HG03097 (cell line): ENCODE data around the gene ADGRD2.

ENCODE experiments used
- ATAC-seq: cut with Tn5 transposase; IDR thresholded peaks from one replicate; pipeline ENCODE4 v1.9.1; 2021; ENCODE audit not compliant: unreplicated experiment, low FRiP score

ADGRD2 gene

DNA sequence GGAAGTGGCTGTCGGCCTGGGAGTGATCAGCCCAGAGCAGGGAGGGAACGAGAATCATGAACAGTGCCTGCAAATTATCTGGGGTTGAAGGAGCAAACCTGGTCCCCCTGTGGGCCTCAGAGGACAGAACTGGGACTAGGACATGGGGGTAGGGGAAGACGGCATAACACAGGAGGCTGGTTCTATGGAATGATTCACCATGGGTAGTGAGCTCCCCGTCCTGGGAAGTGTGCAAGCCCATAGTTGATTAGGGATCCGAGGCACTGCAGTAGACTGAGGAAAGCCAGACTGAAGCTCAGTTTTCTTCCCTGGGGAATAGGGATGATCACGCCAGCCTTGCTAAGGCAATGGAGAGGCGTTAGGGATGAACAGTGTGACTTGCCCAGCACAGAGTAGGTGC is 5.6 kb downstream of the ADGRD2 start:
- ATAC-seq: no peak

DNA sequence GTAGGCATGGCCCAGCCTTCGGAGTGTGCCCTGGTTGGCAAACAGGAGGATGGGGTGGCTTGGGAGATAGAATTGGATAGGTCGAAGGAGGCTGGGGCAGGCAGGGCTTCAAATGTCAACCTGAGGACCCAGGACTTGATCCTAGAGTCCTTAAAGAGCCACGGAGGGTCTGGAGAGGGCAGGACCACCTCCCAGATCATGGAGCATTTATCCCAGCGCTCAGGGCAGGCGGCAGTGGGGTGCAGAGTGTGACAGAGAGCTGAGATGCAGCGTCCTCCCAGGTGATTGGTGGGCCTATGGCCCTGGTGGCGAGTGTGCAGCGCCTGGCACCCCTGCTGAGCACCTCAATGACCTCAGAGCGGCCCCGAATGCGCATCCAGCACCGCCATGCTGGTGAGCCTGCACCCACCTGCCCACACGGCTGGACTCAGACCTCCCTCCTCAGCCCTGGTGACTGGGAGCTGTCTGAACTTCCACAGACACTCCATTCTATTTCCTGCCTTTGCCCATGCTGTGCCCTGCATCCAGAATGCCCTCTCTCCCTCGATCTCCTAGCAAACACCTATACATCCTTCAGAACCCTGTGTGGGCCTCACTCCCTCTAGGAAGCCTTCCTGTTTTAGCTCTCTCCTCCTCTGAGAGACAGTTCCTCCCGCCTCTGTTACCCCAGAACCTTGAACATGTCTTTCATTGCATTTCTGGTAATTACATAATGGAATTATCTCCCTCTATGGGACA is 6.3 kb downstream of the ADGRD2 start:
- no peak for ATAC-seq

GRCh38 chr9:124457079-124457886 is 7.0 kb downstream of the ADGRD2 start:
- no peak for ATAC-seq

- ATAC-seq: no peak
Observed at GRCh38 chr9:124457887-124458431, 7.7 kb downstream of the ADGRD2 start.

DNA sequence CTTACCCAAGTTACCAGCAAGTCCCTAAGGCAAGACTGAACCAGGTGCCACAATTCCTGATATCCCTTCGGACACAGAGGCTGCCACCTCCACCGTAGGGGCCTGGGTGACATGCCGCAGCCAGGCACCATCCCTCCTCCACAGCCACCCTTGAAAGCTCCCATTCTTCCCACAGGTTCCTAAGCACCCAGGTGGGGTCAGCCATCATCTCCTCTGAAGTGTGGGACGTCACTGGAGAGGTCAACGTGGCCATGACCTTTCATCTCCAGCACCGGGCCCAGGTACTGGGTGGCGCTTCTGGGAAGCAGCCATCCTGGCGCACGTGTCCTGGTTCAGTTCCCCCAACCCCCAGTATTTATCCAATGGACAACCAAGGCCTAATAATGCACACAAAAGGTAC is 8.2 kb downstream of the ADGRD2 start:
- no peak for ATAC-seq

DNA sequence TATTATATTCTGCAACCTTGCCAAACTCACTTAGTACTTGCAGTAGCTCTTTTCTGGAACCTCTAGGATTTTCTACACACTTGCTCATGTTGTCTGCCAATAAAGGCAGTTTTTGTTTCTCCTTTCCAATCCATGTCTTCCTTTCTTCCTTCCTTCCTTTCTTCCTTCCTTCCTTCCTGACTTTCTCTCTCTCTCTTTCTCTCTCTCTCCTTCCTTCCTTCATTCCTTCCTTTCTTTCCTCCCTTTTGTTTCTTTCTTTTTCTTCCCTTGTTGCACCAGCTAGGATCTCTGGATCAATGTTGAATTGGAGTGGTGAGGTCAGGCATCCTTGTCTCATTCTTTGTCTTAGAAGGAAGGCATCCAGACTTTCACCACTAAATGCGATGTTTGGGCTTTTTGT is 12.5 kb downstream of the ADGRD2 start:
- ATAC-seq: no peak

DNA sequence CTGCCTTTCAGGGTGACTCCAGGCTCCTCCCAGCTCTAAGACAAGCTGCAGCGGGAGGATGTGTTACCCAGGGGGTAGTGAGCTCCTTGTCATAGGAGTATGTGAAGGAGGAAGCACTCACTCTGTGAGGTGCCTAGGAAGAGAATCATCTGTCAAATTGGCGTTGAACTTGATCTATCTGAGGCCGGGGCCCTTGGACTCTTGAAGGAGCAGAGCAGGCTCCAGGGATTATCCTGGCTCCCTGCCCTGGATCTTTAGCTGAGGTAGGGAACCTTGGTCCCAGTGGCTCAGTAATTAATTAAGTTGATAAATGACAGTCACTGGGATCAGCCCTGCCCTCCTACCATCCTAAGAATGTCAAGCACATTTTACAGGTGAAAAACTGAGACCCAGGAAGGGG is 15.5 kb downstream of the ADGRD2 start:
- ATAC-seq: no peak

GRCh38 chr9:124467410-124468060 is 17.3 kb downstream of the ADGRD2 start:
- no peak for ATAC-seq

DNA sequence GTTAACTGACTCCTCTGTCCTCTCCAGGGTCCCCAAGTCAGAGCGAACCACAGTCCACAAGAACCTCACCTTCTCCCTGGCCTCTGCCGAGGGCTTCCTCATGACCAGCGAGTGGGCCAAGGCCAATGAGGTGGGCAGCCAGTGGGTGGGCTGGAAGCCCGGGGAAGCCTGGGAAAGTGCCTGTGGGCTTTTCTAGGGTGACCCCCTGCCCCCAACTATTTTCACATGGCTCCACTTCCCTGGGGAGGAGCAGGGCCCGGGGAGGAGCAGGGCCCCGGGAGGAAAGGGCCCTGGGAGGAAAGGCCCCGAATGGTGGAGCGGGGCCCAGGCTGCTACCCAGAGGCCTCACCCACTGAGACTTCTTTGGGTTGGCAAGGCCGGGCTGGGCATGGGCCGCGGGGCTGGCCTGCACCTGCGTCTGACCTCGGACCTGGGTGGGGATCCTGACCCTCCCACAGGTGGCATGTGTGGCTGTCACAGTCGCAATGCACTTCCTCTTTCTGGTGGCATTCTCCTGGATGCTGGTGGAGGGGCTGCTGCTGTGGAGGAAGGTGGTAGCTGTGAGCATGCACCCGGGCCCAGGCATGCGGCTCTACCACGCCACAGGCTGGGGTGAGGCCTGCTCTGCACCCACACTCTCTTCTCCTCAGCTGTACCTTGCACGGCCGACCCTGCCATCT is 17.9 kb downstream of the ADGRD2 start:
- ATAC-seq: no peak

GRCh38 chr9:124469011-124469832 is 19.0 kb downstream of the ADGRD2 start:
- no peak for ATAC-seq

GRCh38 chr9:124470306-124470705 is 20.1 kb downstream of the ADGRD2 start:
- no peak for ATAC-seq

GRCh38 chr9:124470726-124471125 is 20.5 kb downstream of the ADGRD2 start:
- no peak for ATAC-seq

DNA sequence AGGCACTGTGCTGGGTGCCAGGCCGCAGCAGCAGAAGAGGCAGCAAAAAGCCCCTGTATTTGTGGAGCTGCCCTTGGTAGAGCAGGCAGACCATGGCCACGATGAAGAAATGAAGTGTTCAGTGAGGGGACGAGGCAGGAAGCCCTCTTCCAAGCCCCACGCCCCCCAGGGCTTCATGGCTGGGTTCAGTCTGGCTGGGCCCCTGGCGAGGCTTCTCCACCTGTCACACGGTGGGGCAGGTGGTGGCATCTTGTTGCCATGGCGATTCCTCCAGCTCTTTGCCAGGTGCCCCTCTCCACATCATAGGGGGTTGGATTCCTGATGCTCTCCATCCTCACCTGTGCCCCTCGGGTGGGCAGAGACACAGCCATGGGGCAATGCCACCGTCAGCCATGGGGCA is 21.5 kb downstream of the ADGRD2 start:
- no peak for ATAC-seq

DNA sequence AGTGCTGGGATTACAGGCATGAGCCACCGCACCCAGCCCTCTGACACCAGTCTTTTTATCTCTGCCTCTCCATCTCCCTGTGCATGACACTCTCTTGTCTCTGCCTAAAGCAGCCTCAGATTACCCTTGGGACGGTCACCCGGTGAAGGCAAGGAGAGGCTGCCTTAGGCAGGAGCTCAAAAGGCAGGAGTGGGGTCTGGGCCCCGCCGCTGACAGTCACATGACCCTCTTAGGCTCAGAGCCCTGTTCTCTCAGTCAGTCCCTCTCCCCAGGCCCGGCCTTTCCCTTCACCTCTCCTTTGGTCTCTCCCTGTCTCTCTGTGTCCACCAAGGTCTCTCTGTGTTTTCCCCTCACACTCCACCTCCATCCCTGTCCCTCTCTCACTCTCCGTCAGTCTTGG is 22.5 kb downstream of the ADGRD2 start:
- ATAC-seq: no peak

DNA sequence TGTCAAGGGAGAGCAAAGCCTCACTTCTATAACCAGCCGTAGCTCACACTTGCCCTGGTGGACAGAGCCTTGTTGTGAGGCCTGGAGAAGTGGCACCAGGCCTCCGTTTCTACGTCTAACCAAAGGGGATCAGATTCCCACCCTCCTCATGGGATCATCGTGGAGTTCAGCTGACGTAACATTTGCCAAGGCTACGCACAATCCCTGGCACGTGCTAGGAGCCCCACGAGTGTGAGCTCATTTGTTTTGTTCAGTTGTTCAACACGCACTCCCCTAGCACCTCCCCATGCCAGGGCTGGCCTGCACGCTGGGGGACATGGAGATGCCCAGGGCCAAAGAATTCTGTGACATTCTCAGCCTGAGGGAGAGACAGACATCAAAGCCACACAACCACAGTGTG is 23.1 kb downstream of the ADGRD2 start:
- no peak for ATAC-seq

GRCh38 chr9:124474151-124474550 is 23.9 kb downstream of the ADGRD2 start:
- no peak for ATAC-seq

DNA sequence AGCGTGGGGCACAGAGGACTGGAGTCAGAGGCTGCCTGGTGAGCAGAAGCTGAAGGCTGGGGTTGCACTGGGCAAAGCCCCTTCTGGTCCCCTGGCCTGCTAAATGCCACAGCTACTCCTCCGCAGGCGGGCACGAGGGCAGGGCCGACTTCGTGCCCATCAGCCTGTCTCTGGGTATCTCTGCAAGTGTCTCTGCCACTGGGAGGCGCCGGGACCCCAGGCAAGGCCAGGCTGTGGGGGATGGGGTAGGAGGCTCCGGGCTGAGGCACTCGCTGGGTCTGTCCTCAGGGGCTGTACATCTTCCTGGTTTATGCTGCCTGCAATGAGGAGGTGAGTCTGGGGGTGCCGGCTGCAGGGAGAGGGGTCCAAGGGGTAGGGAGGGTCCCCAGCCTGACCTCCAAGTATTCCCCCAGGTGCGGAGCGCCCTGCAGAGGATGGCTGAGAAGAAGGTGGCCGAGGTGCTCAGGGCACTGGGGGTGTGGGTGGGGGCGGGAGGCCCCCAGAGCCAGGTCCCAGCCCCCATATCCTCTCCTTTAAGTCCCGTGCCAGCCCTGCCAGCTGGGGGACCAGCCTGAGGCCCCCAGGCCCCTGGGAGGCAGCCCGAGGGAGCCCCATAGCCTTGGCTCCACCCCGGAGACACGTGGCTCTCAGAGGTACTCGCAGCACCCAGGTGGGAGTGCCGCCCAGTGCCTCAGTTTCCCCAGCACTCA is 25.1 kb downstream of the ADGRD2 start:
- ATAC-seq: no peak

- no peak for ATAC-seq
Observed at GRCh38 chr9:124475868-124476690, 25.8 kb downstream of the ADGRD2 start.
